Upper lobe of left lung (tissue), 6 donors: ENCODE measurements around the gene TBC1D1. TPM values are rescaled to one million over a fixed set of nuclear protein-coding genes. Genes with fewer than 3 reads are reported as not detected.

Experiments
- ATAC-seq, 2 donors: fragments of 200-7000 bp; cut with Tn5 transposase; one replicate each; pipeline ENCODE4 v1.9.1; 2022; ENCODE audit warnings: mild to moderate bottlenecking in 2 of 2, moderate library complexity in 2 of 2; ENCODE audit not compliant: low FRiP score in 2 of 2
- DNase-seq, 2 donors: peaks; one replicate each; pipeline ENCODE4 v3.0.0-alpha.2; 2019 to 2020
- H3K27ac ChIP-seq, 4 donors: fragments of 200-600 bp; sonication (generic); one replicate each; pipeline ENCODE4 v1.5.1; 2016 to 2019
- H3K27me3 ChIP-seq, 4 donors: fragments of 200-600 bp; sonication (generic); one replicate each; pipeline ENCODE4 v1.5.1; 2017 to 2019
- H3K36me3 ChIP-seq, 4 donors: fragments of 200-600 bp; sonication (generic); one replicate each; pipeline ENCODE4 v1.5.1; 2016 to 2019
- H3K4me1 ChIP-seq, 4 donors: fragments of 200-600 bp; sonication (generic); one replicate each; pipeline ENCODE4 v1.5.1; 2018 to 2019
- H3K4me3 ChIP-seq, 4 donors: fragments of 200-600 bp; sonication (generic); one replicate each; pipeline ENCODE4 v1.5.1; 2017 to 2019; ENCODE audit warnings: mild to moderate bottlenecking in 2 of 4, moderate library complexity in 1 of 4
- H3K9me3 ChIP-seq, 4 donors: fragments of 200-600 bp; sonication (generic); one replicate each; pipeline ENCODE4 v1.5.1; 2018 to 2019
- CTCF ChIP-seq, 6 experiments: fragments of 450-650 bp in 4 of 6; fragments of 200-600 bp in 2 of 6; sonication (generic) in 2 of 6; IDR thresholded peaks; one replicate each; pipeline ENCODE4 v1.5.1; 2016 to 2019; ENCODE audit warnings: antibody characterized with exemption in 6 of 6
- EP300 ChIP-seq, 4 donors: sonication (generic); formaldehyde crosslinking; IDR thresholded peaks; one replicate each; pipeline ENCODE4 v1.5.1; 2017; ENCODE audit warnings: antibody characterized with exemption in 4 of 4, control low read depth in 2 of 4
- POLR2A ChIP-seq, 4 donors: fragments of 450-650 bp; IDR thresholded peaks; one replicate each; pipeline ENCODE4 v1.5.1; 2016 to 2017; ENCODE audit warnings: antibody characterized with exemption in 4 of 4, mild to moderate bottlenecking in 2 of 4
- POLR2AphosphoS5 ChIP-seq, 2 donors: sonication (generic); formaldehyde crosslinking; IDR thresholded peaks; one replicate each; pipeline ENCODE4 v1.5.1; 2017; ENCODE audit warnings: antibody characterized with exemption in 2 of 2
- WGBS, 2 donors: methylation state at CpG; one replicate each; pipeline ENCODE4 v1.1.5; 2017 to 2018; 5-methylcytosine and 5-hydroxymethylcytosine counted together
- total RNA-seq, 6 donors: library from RNA; depleted of rRNA in 4 of 6; stranded (reverse); fragments of >200 nt in 4 of 6; gene quantifications; one replicate each; pipeline versions ENCODE4 v1.1.0 to v1.2.1, GENCODE V29; 2016 to 2021
- donor health status: DM: no; HTN: no; CAD: no; lungs with moderate emphysema.
- donor health status: DM: no; HTN: yes; CAD: no; lungs with severe emphysema.

TBC1D1 gene
- total RNA-seq, 6 donors from 2014 or later = 45.1 to 68.1 (median 58.0) TPM

DNA sequence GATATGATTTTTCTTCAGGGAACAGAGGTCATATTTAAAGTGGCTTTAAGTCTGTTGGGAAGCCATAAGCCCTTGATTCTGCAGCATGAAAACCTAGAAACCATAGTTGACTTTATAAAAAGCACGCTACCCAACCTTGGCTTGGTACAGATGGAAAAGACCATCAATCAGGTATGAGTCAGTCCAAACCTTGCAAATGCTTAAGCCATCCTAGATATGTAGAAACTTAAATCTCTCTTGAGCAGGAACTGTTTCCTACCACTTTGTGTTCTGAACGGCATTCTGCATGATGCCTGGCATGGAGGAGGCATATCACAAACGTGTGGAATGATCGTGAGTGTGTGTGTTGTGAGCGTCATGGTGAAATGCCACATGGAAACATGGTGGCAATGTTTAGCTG, 234.1 kb downstream of the TBC1D1 start:
- Histone ChIP-seq H3K4me1 (peaks cover 0 to 2% (median 0%) of the 10 kb centered on the region in 4 donors), H3K27me3 (no peaks in the 10 kb centered on the region), H3K9me3 (no peaks in the 10 kb centered on the region), H3K27ac (no peak overlapping the region), H3K4me3 (no peak overlapping the region), H3K36me3 (peaks cover 0 to 46% (median 12%) of the 10 kb centered on the region in 4 donors)
- DNase-seq = no peak
- 96% methylated on average over 5 of the region's 5 CpGs for WGBS, 2 donors
- ATAC-seq = no peak
- TF ChIP-seq POLR2A (IDR thresholded peaks at IDR 0.05) (no peak), EP300 (IDR thresholded peaks at IDR 0.05) (no peak), CTCF (IDR thresholded peaks at IDR 0.05) (no peak), POLR2AphosphoS5 (IDR thresholded peaks at IDR 0.05) (no peak)

DNA sequence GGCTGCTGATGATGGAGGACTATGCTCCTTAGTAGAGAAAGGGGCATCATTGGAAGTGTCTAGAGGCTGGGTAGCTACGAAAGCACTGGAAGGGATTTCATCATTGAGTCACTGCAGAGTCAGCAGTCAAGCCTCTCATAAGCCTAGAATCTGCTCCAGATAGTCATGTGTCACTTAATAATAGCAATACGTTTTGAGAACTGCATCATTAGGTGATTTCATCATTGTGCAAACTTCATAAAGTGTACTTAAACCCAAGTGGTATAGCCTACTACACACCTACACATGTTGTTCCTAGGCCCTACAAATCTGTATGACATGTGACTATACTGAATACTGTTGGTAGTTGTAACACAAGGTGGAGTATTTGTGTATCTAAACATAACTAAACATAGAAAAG, 234.9 kb downstream of the TBC1D1 start:
- no peak overlapping the region for H3K27ac ChIP-seq
- no peak for ATAC-seq
- H3K4me1 ChIP-seq = peaks cover 0 to 2% (median 0%) of the 10 kb centered on the region in 4 donors
- peak in 1 of 2 donors; percentile 37 for DNase-seq
- H3K36me3 ChIP-seq = peaks cover 0 to 37% (median 6%) of the 10 kb centered on the region in 4 donors
- WGBS, 2 donors = 49 to 68% methylated on average over 2 of the region's 2 CpGs
- H3K4me3 ChIP-seq = no peak overlapping the region
- no peak for TF ChIP-seq POLR2AphosphoS5 (IDR thresholded peaks at IDR 0.05)
- no peak for TF ChIP-seq EP300 (IDR thresholded peaks at IDR 0.05)
- TF ChIP-seq POLR2A (IDR thresholded peaks at IDR 0.05) = no peak
- no peak for TF ChIP-seq CTCF (IDR thresholded peaks at IDR 0.05)
- H3K27me3 ChIP-seq = no peaks in the 10 kb centered on the region
- no peaks in the 10 kb centered on the region for H3K9me3 ChIP-seq

DNA sequence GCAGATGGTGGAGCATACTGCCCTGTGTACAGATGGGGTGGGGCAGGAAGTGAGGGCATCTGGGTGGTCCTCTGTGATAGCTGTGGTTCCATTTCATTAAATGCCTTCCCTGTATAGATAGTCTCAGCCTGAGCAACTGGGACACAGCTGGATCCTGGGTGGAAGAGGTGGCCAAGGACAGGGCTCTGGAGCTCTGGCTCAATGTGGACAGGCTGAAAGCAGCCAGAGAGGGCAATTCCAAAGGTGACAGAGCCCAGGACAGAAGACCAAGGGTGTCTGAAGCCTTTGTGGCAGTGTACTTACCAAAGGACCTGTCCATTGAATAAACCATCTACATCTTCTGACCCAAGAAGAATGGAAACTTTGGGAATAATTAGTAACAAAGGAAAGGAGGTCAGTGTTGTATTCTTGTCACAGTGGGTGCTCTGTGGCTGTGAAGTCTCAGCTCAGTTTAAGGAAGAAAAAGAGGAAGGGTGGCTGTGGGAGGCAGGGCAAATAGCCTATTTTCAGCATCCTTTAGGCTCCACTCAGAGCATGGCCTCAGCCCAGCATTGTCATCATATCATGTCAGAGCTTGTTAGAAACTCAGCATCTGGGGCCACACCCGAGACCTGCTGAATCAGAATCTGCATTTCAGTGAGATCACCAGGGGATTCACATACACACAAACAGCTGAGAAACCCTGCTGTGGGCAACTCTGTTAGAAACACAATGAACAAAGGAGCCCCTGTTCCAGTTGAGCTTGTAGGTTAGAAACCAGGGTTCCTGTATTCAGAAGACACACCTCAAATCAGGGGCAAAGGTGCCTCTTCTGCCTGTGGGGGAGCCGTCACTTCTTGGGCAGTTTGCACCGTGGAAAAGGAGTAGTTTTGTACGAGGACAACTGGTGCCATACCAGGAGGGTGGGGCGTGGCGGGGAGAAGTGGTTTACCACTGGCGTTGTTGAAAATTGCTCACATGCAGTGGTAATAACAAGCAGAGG, 237.9 kb downstream of the TBC1D1 start:
- no peak overlapping the region for H3K27ac ChIP-seq
- ATAC-seq = peak in 1 of 2 donors; percentile 70

DNA sequence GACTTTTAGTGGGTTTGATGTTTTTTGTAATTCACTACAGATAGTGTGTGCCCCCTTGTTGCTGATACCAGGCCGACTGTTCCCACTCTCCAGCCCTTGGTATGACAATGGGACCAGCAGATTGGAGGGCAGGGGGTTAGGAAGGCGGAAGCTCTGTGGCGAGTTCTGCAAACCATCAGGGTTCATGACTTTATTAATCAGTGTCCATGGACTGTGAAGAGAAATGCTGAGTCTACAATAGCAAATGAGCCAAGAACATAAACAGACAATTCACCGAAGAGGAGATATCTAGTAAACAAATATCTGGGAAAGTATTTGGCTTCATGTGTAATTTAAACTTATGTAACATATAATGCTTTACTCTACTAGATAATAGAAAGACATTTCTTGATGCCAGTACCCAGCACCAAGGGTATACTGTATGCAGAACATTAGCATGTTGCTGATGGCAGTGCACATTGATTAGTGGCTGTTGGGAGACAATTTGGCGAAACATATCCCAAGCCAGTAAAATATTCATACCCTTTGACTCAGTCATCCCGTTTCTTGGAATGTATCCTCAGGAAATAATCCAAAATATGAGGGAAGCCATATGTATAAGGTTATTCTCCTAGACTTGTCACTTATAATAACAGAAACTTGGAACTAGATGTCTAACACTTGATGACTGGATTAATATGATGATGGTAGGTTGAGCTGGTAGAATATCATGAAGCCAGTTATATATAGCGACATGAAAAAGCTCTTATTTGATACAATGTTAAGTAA, 238.8 kb downstream of the TBC1D1 start:
- Histone ChIP-seq H3K9me3 (no peaks in the 10 kb centered on the region), H3K27me3 (no peaks in the 10 kb centered on the region), H3K27ac (no peak overlapping the region), H3K4me1 (peaks cover 0 to 3% (median 1%) of the 10 kb centered on the region in 4 donors), H3K4me3 (no peak overlapping the region), H3K36me3 (peaks cover 0 to 37% (median 11%) of the 10 kb centered on the region in 4 donors)
- DNase-seq (no peak), ATAC-seq (no peak)
- WGBS, 2 donors = 78 to 87% methylated on average over 7 of the region's 7 CpGs
- TF ChIP-seq POLR2AphosphoS5 (IDR thresholded peaks at IDR 0.05) (no peak), EP300 (IDR thresholded peaks at IDR 0.05) (no peak), POLR2A (IDR thresholded peaks at IDR 0.05) (no peak), CTCF (IDR thresholded peaks at IDR 0.05) (no peak)

More for the DNA sequence above, 237.9 kb downstream of the TBC1D1 start:
- DNase-seq = no peak
- H3K36me3 ChIP-seq = peaks cover 0 to 31% (median 11%) of the 10 kb centered on the region in 4 donors
- H3K4me1 ChIP-seq = peaks cover 0 to 3% (median 1%) of the 10 kb centered on the region in 4 donors
- no peak overlapping the region for H3K4me3 ChIP-seq
- 73 to 80% methylated on average over 6 to 7 of the region's 7 CpGs for WGBS, 2 donors
- no peak for TF ChIP-seq POLR2A (IDR thresholded peaks at IDR 0.05)
- TF ChIP-seq POLR2AphosphoS5 (IDR thresholded peaks at IDR 0.05) = no peak
- no peak for TF ChIP-seq CTCF (IDR thresholded peaks at IDR 0.05)
- TF ChIP-seq EP300 (IDR thresholded peaks at IDR 0.05) = no peak
- H3K9me3 ChIP-seq = no peaks in the 10 kb centered on the region
- H3K27me3 ChIP-seq = no peaks in the 10 kb centered on the region
